Activated CD4-positive, alpha-beta T cell treated with anti-CD3 and anti-CD28 coated beads, Interleukin-2, amount 10 ng/mL, durations not matched to agents 7 days and 5 days (primary cell): ENCODE measurements around the gene LOXL4. TPM values are rescaled to one million over a fixed set of nuclear protein-coding genes. Genes with fewer than 3 reads are reported as not detected.

ENCODE experiments used
- CTCF ChIA-PET: fragments of 350-600 bp; sonication (Branson Sonifier 250); formaldehyde crosslinking; loops from one replicate; lab custom pipeline; 2021; ENCODE audit warnings: antibody characterized with exemption; lab: Charles Lee
- POLR2A ChIA-PET: fragments of 350-600 bp; sonication (Branson Sonifier 250); formaldehyde crosslinking; loops from one replicate; lab custom pipeline; 2021; ENCODE audit warnings: antibody characterized with exemption; lab: Charles Lee
- DNase-seq: peaks from one replicate; pipeline ENCODE4 v3.0.0-alpha.2; 2020
- H3K27ac Mint-ChIP-seq: one replicate; pipeline ENCODE4 v1.8.0; 2021; ENCODE audit warnings: mild to moderate bottlenecking, moderate library complexity, mixed read lengths
- H3K27me3 Mint-ChIP-seq: one replicate; pipeline ENCODE4 v1.8.0; 2021; ENCODE audit warnings: mixed read lengths
- H3K36me3 Mint-ChIP-seq: one replicate; pipeline ENCODE4 v1.8.0; 2021; ENCODE audit warnings: low read depth, mixed read lengths
- H3K4me1 Mint-ChIP-seq: one replicate; pipeline ENCODE4 v1.8.0; 2021; ENCODE audit warnings: mixed read lengths
- H3K4me3 Mint-ChIP-seq: one replicate; pipeline ENCODE4 v1.8.0; 2021; ENCODE audit warnings: mild to moderate bottlenecking, moderate library complexity, mixed read lengths
- H3K9me3 Mint-ChIP-seq: one replicate; pipeline ENCODE4 v1.8.0; 2021; ENCODE audit warnings: mixed read lengths
- total RNA-seq, 2 experiments: library from RNA; stranded (reverse); gene quantifications; one replicate each; pipeline ENCODE4 v1.2.3, GENCODE V29; 2021

LOXL4 gene
- total RNA-seq, 2 experiments from 2014 or later = not detected

GRCh38 chr10:98267069-98267893 is 713 bp downstream of the LOXL4 start:
- CTCF ChIA-PET = no interaction called here
- no peak overlapping the region for H3K4me3 Mint-ChIP-seq
- no peaks in the 10 kb centered on the region for H3K9me3 Mint-ChIP-seq
- H3K27me3 Mint-ChIP-seq = peaks cover 46% of the 10 kb centered on the region
- H3K27ac Mint-ChIP-seq = no peak overlapping the region
- POLR2A ChIA-PET = no interaction called here
- H3K36me3 Mint-ChIP-seq = no peaks in the 10 kb centered on the region
- H3K4me1 Mint-ChIP-seq = no peaks in the 10 kb centered on the region
- no peak for DNase-seq

GRCh38 chr10:98266647-98267046 is 1.3 kb downstream of the LOXL4 start:
- Mint-ChIP-seq H3K27ac (peak overlapping the region; percentile 50), H3K4me3 (no peak overlapping the region), H3K36me3 (no peaks in the 10 kb centered on the region), H3K27me3 (peaks cover 46% of the 10 kb centered on the region), H3K4me1 (no peaks in the 10 kb centered on the region), H3K9me3 (no peaks in the 10 kb centered on the region)
- CTCF ChIA-PET = no interaction called here
- no peak for DNase-seq
- POLR2A ChIA-PET = no interaction called here

DNA sequence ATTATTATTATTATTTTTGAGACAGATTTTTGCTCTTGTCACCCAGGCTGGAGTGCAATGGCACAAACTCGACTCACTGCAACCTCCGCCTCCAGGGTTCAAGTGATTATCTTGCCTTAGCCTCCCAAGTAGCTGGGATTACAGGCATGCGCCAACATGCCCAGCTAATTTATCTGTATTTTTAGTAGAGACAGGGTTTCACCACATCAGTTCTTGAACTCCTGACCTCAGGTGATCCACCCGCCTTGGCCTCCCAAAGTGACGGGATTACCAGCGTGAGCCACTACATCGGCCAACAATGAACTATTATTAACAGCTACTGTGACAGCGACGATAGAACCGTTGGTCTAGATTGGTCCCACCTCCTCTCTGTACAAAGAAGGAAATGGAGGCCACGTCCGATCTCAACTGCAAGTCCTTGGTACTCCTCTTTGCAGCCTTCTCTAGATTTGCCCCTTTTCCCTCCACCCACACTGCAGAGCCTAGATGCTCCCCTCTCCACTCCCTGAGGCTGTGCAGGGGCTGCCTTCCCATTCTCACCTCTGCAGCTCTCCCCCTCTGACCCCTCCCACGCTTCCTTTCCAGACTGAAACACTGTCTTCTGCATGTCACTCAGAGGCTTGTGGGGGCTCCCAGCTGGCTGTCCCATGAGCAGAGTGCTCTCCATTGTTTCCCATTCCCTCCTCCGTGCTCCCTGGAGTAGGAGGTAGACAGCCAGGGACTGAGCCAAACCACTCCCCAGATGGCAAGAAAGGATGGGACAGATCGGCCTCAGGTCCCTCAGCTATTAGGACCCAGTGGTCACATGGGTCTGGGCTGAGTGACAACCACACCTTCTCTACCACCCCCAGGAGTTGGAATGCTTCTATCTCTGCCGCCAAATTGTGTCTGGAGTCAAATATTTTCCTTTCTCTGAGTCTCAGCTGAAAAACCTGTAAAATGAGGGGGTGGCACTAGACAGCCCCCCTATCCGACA is 2.3 kb downstream of the LOXL4 start:
- Mint-ChIP-seq H3K4me1 (no peaks in the 10 kb centered on the region), H3K27me3 (peaks cover 42% of the 10 kb centered on the region), H3K9me3 (no peaks in the 10 kb centered on the region), H3K36me3 (no peaks in the 10 kb centered on the region), H3K27ac (no peak overlapping the region), H3K4me3 (no peak overlapping the region)
- no peak for DNase-seq
- CTCF ChIA-PET = no interaction called here
- POLR2A ChIA-PET = no interaction called here

DNA sequence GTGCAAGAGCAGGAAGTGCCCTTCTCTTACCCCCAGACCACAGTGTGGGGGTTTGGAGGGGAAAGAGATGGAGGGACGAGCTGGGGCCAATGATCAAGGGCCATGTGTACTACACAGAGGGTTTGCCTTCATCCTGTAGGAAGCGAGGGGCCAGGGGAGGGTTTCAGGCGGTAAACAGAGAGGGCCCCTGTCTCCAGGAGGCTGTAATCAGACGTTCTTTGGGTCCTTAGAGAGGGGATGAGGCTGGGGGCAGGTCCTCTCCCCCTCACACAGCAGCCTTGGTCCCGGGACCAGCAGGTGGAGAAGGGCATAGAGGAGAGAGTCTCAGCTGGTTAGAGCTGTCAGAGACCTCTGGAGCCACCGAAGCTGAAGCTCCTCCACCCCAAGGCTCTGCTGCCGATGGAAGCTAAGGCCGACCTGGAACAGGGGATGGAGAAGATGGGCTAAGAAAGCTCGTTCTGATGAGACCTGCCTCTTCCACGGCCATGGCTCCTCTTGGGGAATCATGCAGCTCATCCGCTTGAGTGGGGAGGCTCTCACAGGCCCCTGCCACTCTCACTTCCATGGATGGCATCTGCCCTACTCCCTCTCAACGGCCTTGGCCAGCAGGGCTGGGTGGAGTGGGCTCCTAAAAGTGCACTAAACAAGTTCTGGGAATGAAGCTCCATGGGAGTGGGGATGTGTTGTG is 3.5 kb downstream of the LOXL4 start:
- ChIA-PET POLR2A (no interaction called here), CTCF (interaction anchor here (0.5 to 1.2 kb wide), 3 partner anchors 16 to 362 kb away, joined by 3 to 4 read pairs (median 3); no protein-coding TSS in a partner anchor)
- Mint-ChIP-seq H3K9me3 (no peaks in the 10 kb centered on the region), H3K36me3 (no peaks in the 10 kb centered on the region), H3K27ac (no peak overlapping the region), H3K27me3 (peaks cover 33% of the 10 kb centered on the region), H3K4me1 (no peaks in the 10 kb centered on the region), H3K4me3 (no peak overlapping the region)
- DNase-seq = no peak

DNA sequence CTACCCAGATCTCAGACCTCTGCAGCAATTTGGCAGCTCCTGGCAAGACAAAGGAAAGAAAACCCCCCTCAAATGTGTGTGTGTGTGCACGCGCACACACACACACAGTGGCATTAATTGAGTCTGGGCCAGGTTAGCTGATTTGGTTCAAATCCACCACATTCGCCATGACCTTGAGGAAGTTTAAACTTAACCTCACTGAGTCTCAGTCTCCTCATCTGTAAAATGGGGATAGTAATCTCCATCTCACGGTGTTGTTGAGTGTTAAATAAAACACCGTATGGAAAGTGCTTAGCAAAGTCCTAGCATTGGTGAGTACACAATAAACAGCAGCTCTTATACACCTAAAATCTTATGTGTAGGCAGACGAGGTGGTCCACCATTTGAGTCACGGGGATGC is 4.9 kb downstream of the LOXL4 start:
- no peaks in the 10 kb centered on the region for H3K4me1 Mint-ChIP-seq
- peaks cover 22% of the 10 kb centered on the region for H3K27me3 Mint-ChIP-seq
- CTCF ChIA-PET = no interaction called here
- H3K27ac Mint-ChIP-seq = no peak overlapping the region
- no peaks in the 10 kb centered on the region for H3K36me3 Mint-ChIP-seq
- no peaks in the 10 kb centered on the region for H3K9me3 Mint-ChIP-seq
- DNase-seq = no peak
- POLR2A ChIA-PET = no interaction called here
- H3K4me3 Mint-ChIP-seq = no peak overlapping the region

DNA sequence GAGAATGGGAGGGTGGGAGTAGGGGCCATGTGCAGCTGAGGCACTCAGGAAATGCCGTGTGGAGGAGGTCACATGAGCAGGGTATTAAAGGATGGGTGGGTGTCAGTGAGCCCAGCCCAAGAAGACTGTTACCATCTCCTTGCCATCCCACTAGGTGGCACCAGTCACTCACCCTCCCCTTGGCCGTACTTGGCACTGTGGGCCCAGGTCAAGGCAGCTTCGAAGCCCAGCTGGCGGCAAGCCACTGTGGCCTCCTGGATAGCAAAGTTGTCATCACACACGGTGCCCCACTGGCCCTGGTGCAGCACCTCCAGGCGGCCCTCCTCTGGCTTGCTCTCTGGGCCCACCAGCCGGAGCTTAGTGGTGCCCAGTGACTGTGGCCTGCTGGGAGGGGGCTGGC is 5.4 kb downstream of the LOXL4 start:
- CTCF ChIA-PET = no interaction called here
- no peak overlapping the region for H3K27ac Mint-ChIP-seq

DNA sequence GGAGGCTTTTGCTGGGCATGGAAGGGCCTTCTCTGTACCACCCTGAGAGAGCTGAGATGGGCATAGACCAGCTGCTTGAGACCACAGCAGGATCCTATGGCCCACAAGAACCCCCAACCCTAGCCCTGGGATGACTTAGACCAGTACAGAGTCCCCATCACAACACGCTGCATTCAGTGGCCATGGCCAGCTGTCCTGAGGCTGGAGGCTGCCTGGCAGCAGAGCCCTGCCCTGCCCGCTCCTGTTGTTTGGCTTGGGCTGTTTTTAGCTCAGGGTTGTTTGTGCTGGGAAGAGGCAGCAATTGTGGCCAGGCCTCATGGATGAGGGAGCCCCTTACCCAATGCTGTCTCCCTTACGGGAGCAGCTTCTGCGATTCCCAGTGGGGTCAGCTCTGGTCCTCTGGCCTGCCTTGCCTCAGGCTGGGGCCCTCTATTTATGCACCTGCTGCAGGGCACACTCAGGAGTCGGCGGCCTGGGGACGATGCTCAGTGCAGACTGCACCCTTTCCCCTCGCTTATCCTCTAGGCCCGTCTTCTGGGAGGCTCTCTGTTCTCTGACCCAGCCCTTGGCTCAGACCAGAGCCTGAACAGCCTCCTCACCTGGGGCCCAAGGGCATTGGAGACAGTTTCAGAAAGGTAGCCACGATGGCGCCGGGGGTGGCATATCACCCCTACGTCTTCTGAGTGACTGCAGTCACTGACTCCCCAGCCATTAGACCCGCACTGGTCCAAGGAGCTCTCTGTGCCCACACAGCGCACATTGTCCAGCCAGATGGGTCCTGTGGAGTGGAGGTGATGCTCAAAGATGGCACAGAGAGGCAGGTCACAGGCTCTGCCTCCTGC is 6.3 kb downstream of the LOXL4 start:
- no peak for DNase-seq
- CTCF ChIA-PET = no interaction called here

More for the DNA sequence above, 5.4 kb downstream of the LOXL4 start:
- H3K9me3 Mint-ChIP-seq = no peaks in the 10 kb centered on the region
- no peak for DNase-seq
- peaks cover 19% of the 10 kb centered on the region for H3K27me3 Mint-ChIP-seq
- H3K36me3 Mint-ChIP-seq = no peaks in the 10 kb centered on the region
- no peaks in the 10 kb centered on the region for H3K4me1 Mint-ChIP-seq
- POLR2A ChIA-PET = no interaction called here
- H3K4me3 Mint-ChIP-seq = no peak overlapping the region

DNA sequence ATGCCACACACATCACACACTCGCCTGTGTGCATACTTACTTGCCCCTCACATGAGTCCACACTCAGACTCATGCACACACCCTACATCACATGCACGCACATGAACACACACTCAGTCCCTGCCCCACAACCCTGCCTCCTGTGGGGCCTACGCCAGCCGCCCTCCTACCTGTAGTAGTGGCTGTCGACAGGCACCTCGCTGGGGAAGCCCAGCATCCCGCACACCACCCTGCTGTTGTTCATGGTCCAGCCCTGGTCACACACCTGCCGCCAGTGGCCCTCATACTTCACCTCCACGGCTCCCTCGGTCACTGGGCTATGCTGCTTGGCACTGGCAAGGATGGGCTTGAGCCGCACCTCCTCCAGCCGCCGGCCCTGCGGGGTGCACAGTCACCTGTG is 7.2 kb downstream of the LOXL4 start:
- peaks cover 2% of the 10 kb centered on the region for H3K27me3 Mint-ChIP-seq
- no peak overlapping the region for H3K4me3 Mint-ChIP-seq
- DNase-seq = no peak
- POLR2A ChIA-PET = no interaction called here
- H3K9me3 Mint-ChIP-seq = no peaks in the 10 kb centered on the region
- CTCF ChIA-PET = no interaction called here
- H3K4me1 Mint-ChIP-seq = no peaks in the 10 kb centered on the region
- no peak overlapping the region for H3K27ac Mint-ChIP-seq
- H3K36me3 Mint-ChIP-seq = no peaks in the 10 kb centered on the region

More for the DNA sequence above, 6.3 kb downstream of the LOXL4 start:
- H3K27me3 Mint-ChIP-seq = peaks cover 10% of the 10 kb centered on the region
- POLR2A ChIA-PET = no interaction called here
- H3K36me3 Mint-ChIP-seq = no peaks in the 10 kb centered on the region
- H3K4me1 Mint-ChIP-seq = no peaks in the 10 kb centered on the region
- no peak overlapping the region for H3K27ac Mint-ChIP-seq
- no peaks in the 10 kb centered on the region for H3K9me3 Mint-ChIP-seq
- H3K4me3 Mint-ChIP-seq = no peak overlapping the region

- no peaks in the 10 kb centered on the region for H3K4me1 Mint-ChIP-seq
- H3K4me3 Mint-ChIP-seq = no peak overlapping the region
- no peaks in the 10 kb centered on the region for H3K9me3 Mint-ChIP-seq
- H3K27ac Mint-ChIP-seq = no peak overlapping the region
- ChIA-PET CTCF (no interaction called here), POLR2A (no interaction called here)
- DNase-seq = no peak
- H3K27me3 Mint-ChIP-seq = no peaks in the 10 kb centered on the region
- H3K36me3 Mint-ChIP-seq = no peaks in the 10 kb centered on the region
Measured at GRCh38 chr10:98260350-98260749, 7.6 kb downstream of the LOXL4 start.

- H3K27me3 Mint-ChIP-seq = no peaks in the 10 kb centered on the region
- no peak overlapping the region for H3K4me3 Mint-ChIP-seq
- H3K4me1 Mint-ChIP-seq = no peaks in the 10 kb centered on the region
- DNase-seq = no peak
- ChIA-PET CTCF (no interaction called here), POLR2A (no interaction called here)
- no peaks in the 10 kb centered on the region for H3K9me3 Mint-ChIP-seq
- H3K27ac Mint-ChIP-seq = no peak overlapping the region
- no peaks in the 10 kb centered on the region for H3K36me3 Mint-ChIP-seq
Measured at GRCh38 chr10:98259606-98260315, 8.2 kb downstream of the LOXL4 start.

DNA sequence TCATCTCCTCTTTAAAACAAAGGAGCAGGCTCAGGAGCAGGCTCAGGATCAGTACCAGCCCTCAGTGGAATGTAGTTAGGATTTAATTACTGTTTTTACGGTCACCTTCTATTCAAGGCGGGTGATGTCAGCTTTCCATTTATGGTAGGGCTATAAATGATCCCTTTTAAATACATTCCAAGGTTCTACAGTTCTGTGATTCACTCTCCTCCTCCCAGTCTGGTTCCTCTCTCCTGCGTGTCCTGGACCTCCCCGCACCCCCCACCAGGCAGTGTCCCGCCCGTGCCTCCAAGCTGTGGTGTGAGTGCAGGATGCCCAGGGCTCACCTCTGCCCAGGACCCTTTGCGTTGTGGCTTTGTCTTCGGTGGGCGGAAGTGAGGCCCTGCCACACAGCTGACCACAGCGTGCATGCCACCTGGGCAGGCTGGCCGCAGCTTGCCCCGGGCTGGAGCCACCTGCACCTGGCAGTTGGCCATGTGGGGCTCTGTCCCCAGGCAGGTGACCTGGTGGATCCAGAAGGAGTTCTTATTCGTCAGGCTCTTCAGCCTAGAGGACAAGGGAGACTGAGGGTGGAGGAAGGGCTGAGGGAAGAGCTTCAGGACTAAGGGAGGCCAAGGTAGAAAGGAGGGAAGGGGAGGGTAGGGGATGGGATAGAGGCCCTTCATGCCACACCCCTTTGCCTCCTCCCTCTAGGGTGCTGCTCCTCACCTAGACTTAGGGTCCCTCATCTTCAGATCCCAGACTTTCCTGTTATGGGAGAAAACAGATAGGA is 9.1 kb downstream of the LOXL4 start:
- POLR2A ChIA-PET = no interaction called here
- CTCF ChIA-PET = no interaction called here
- no peaks in the 10 kb centered on the region for H3K9me3 Mint-ChIP-seq
- H3K27ac Mint-ChIP-seq = no peak overlapping the region
- H3K4me3 Mint-ChIP-seq = no peak overlapping the region
- no peaks in the 10 kb centered on the region for H3K27me3 Mint-ChIP-seq
- no peaks in the 10 kb centered on the region for H3K36me3 Mint-ChIP-seq
- no peaks in the 10 kb centered on the region for H3K4me1 Mint-ChIP-seq
- DNase-seq = no peak
